GM11168 (cell line): Measurements from ENCODE around the gene EBF4.

ENCODE experiments used
- in situ Hi-C: fragments of 300-500 bp; cut with MboI; formaldehyde crosslinking; loops from one replicate; pipeline ENCODE4 v1.12.0; 2022; ENCODE audit warnings: low sequenced_read_pairs; ENCODE audit not compliant: unreplicated experiment

Gene EBF4

DNA sequence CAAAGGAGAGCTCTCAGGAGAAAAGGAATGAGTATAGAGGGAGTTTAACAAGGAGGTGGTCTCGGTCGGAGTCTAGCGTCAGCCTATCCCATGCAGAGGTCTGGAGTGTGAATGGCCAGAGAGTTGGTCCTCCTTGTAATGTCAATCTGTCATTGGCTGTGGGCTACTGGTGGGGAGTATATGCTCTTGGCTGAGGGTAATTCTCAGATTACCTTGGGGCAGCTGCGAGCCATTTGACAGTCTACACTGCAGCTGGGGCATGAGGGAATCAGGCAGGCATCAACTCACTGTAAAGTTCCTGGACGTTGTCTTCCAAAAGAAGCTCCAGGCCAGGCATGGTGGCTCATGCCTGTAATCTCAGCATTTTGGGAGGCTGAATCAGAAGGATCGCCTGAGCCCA is 48.1 kb downstream of the EBF4 start:
- in situ Hi-C loops, result no loop called here

DNA sequence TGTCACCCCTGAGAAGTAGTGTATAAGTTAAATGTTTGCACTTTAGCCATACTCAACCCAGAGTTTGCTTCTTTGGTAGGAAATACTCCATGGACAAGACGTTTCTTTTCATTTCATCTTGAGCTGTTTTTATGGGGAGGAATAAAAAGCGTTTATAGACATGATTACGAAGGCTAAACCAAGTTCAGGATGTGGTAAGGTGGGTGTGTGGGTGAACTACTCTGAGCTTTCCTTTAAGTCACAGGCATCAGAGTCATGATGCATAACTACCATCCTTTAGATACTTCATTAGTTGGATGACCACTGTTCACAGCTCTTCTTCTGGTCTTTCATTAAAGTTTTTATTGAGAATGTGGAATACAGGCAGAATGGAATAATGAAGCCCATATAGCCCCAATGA is 48.9 kb downstream of the EBF4 start:
- in situ Hi-C loops, result no loop called here

DNA sequence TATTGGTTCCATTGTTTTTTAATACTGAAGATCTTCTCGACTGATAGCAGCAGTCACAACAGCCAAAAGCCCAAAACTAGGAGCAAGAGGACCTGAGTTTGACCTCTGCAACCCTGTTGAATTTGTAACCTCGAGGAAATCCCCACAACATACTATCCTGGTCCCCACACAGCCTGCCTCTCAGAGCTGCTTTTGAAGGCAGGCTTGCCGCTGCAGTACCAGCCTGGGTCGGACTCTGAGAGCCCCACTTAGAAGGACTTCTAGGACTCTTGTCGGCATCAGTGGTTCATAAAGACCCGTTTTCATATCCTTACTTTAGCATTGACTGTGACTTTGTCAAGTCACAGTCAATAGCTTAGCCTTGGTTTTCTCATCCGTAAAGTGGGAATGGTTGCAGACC is 49.3 kb downstream of the EBF4 start:
- in situ Hi-C loops, result no loop called here

DNA sequence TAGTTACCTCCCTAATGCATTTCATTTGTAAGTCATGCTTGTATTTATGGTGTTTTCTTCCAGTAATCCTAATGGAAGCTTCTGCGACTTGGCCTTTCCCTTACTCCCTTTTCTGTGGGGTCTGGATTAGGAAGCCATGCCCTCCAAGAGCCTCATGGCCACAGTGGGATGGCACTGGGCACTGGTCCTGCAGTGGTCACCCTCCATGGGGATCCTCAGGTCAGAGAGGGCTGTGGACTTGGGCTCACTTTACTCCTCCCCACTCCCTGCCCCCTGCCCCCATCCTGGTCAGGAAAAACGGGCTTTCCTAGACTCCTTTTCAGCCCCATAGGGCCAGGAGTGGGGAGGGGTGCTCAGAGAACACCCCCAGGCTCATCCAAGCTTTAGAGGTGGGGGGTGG is 49.9 kb downstream of the EBF4 start:
- in situ Hi-C loops, result no loop called here

DNA sequence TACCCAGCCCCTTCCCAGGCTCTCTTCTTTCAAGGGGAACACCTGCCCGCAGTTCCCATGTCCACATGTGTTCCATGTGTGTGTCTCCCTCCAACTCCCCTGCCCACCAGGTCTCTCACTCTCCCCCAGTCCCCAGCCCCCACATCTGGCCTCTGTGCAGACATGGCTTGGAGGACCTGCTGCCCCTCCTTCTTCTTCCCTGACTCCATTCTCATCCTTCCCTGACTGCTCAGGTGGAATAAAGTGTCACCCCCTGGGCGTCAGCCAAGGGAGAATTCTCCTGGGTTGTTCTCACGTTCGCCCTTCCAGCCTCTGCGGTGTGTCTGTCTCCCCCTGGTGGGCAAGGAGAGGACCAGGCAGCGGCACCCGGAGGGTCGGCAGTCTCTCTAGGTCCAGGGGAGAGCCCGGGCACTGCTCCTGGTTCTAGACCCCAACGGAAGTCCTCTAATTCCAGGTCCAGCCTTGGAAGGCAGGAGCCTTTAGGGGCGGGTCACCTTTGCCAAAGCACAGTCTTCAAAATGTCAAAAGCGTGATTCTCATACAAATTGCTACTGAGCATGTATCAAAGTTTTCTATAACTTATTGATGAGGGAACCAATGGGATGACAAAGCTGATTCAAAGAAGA is 50.5 kb downstream of the EBF4 start:
- in situ Hi-C loops, result no loop called here

DNA sequence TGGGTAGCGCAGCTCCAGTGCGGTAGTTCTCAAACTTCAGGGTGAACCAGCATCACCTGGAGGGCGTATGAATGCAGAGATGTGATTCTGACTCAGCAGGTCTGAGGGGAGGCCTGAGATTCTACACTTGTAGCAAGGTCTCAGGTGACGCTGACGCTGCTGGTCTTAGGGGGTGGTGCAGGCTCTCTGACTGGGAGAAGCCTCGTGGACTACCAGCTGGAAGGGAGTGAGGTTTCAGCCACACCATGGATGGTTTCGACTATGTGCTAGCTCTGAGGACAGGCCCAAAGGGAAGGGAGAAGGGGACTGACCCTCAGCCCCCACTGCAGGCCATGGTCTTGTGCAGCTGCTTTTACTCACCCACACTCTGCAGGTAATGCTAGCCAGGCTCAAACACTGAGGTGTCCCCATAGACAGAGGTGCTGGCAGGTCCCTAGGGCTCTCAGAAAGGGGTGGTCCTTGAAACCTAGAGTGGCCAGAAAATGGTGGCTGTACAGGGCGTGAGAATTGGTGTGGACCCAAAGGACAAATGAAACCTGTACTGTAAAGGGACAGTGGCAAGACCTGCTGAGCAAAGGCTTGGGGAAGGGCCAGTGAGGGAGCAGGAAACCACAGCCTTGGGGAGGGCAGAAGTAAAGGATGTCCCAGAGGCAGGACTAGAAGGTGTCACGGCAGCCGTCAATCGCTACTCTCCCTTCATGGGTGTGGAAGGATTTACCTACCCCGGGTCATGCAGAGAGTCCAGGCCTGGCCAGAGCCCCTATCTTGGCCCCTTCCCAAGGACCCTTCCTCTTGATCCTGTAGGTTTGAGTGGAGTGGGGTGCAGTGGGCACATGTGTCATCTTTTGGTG is 52.7 kb downstream of the EBF4 start:
- in situ Hi-C loops, result no loop called here

DNA sequence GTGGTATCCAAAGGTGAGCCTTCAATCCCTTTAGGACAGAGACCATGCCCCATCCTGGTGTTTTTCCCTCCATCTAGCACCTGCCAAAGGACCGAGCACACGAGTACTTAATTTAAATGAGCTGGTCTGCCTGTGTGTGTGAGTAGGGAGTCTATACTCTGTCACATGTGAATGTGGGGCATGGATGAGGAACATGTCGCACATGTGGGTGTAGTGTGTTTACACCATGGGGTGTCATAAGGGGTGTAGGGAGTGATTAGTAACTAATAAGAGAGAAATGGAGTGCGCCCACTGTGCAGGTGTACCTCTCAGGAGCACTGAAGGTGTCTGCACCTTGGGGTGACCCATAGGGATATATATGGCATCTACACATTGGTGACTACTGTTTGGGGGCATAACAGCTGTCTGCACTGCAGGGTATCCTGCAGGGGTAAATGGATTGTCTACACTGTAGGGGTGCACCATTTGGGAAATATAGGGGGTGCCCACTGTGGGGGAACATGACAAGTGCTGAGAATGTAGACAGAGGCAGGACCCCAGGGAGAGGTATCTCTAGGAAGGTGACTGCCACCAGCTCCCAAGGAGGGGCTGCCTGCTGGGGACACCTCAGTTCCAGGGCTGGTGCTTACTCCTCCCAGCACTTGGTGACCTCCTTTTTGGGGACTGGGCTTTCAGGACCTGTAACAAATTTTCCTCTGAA is 53.5 kb downstream of the EBF4 start:
- in situ Hi-C loops, result no loop called here

DNA sequence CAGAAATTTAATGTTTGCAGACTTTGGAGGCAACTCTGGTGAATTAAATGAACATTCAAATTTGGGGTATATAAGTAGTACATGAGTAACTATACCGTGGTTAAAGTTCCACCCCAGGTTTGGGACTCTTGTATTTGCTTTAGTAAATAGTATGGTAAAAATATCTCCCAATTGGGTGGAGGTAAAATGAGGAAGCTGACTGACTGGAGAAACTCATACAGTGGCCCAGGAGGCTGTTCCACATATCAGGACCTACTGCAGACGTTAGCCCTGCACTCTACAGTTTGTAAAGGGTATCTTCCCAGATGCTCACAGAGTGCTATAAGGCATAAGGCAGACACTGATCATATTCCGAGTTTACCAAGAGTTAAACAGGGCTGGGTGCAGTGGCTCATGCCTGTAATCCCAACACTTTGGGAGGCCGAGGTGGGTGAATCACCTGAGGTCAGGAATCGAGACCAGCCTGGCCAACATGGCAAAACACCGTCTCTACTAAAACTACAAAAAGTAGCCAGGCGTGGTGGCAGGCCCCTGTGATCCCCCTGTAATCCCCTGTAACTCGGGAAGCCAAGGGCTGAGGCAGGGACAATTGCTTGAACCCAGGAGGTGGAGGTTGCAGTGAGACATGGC is 54.2 kb downstream of the EBF4 start:
- in situ Hi-C loops, result no loop called here

DNA sequence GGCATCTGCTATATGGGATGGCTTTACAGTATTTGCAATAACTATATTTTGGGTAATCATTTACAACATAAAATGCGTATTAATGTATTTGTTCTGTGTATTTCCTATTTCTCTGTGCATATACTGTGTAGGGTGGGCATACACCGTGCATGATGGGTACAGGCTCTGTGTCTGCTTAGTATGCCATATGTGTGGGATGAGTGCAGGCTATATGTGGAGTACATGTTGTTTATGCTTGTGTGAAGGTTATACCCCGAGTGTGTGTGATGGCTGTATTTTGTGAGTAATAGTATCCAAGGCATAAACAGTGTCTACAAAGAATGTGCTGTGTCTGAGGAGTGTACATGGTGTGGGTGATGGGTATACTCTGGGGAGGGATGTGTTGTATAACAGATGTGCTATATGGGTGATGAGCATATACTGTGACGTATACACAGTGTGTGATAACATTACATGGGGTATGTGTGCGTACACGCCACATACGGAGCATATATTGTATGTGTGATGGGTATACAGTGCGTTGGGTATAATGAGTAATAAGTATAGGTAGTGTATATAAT is 55.2 kb downstream of the EBF4 start:
- in situ Hi-C loops, result no loop called here

DNA sequence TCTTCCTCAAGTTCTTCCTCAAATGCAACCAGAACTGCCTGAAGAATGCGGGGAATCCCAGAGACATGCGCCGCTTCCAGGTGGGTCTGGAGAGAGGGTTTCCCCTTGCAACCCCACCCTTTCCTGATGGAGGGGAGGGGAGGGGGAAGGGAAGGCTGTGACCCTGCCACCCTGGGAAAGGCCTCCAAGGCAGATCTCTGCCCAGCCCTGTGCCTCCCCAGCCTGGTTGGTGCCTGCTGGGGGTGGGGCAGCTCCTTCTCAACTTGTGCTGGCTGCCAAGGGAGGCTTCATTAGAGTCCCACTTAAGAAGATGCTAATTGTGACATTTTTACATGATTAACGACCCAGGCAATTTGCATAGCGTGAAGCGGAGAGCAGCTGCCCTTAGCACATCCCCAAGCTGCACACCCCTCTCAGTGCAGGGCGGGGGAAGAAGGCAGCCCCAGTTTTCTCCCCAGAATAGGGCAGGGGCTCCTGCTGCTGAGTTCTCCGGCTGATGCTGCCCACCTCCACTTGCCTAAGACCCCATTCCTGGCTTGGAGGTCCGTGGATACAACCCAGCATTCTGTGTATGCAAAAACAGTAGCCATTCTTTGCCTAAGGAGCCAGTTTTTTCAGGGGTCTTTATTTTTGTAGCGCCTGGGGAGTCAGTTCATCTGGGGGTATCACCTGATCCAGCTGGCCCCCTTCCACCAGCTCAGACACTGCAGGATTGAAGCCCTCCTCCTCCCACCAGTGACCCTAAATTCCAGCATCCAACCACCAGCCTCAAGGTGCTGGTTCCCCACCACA is 56.2 kb downstream of the EBF4 start:
- in situ Hi-C loops, result no loop called here

DNA sequence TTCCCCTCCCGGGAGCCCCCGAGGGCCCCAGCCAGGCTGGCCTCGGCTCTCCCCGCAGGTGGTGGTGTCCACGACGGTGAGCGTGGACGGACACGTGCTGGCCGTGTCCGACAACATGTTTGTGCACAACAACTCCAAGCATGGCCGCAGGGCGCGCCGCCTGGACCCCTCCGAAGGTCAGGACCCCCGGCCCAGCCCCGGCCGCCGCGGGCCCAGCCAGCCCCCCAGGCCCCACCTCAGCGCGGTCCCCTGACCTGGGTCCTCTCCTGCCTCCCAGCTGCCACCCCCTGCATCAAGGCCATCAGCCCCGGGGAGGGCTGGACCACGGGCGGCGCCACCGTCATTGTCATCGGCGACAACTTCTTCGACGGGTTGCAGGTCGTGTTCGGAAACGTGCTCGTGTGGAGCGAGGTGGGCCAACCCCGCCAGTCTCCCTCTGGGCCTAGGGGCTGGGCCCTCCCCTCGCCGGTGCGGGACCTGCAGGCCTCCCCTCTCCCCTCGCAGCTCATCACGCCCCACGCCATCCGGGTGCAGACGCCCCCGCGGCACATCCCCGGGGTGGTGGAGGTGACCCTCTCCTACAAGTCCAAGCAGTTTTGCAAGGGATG is 56.9 kb downstream of the EBF4 start:
- in situ Hi-C loops, result no loop called here

DNA sequence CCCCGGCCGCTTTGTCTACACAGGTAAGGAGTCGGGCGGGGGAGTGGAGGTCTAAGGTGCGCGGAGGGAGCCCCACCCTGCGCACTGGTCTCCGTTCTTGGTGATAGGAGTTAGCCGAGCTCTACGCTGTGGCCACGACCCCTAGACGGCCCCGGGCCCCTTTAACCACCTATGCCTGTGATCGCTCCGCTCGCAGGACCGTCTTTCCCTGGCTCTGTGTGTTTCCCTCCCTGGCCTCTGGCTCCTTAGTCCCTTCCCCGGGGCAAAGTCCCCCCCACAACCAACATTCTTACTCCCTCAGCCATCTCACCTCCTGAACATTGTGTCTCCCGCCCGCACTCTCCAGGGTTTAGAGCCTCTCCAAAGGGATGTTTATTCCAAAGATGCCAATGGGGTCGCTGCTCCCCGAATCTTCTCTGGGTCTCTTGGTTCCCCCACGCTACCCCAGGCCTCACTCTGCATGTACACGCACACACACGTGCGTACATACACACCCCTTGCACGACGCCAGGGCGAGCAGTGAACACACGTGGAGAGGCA is 57.4 kb downstream of the EBF4 start:
- in situ Hi-C loops, result no loop called here

DNA sequence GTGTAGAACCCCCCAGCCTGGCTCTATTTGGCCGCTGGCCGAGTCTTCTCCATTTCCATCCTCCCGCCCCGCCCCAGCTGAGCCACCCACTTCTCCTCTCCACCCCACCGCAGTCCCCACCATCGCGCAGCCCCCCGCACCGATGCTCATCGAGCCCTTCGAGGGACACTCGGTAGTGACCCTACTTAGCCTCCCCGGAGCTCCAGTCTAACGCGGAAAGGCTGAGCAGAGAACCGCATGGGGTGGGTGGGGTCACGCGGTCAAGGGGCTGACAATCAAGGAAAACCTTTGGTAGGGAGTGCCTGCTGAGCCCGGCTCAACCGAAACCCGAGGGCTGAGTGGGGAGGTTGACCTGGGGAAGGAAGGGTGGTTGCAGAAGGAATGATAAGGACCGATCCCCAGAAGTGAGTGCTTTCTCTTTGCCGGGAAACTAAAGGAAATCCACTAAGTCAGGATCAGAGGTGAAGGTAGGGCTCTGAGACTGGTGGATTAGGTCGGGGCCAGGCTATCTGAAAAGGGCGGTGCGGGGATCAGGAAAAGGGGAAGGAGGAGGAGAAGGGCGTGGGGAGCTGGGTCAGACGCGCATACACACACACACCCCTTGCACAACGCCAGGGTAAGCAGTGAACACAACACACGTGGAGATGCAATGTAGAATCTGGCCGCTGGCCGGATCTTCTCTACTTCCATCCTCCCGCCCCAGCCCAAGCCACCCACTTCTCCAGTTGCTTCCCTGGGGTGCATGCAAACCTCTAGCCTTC is 58.1 kb downstream of the EBF4 start:
- in situ Hi-C loops, result no loop called here

DNA sequence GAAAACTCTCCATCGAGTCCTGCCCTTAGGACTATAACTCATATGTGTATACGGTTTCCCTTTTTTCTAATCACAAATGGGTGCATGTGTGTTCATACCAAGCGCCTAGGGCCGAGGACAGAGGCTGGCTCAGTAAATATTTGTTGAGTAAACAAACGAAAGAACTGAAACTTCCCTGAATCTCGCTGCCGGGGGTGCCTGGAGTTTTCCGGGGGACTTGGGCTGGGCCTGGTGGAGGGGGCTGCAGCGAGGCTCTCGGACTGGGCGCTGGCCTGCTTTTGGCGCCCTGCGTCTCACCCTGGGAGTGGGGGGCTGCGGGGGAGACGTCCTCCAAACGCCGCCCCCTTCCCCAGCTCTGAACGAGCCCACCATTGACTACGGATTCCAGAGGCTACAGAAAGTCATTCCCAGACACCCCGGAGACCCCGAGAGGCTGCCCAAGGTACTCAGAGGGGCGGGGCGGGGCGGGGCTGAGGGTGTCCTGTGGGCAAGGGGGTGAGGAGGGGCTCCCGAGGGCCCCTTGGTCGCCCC is 58.8 kb downstream of the EBF4 start:
- in situ Hi-C loops, result no loop called here

DNA sequence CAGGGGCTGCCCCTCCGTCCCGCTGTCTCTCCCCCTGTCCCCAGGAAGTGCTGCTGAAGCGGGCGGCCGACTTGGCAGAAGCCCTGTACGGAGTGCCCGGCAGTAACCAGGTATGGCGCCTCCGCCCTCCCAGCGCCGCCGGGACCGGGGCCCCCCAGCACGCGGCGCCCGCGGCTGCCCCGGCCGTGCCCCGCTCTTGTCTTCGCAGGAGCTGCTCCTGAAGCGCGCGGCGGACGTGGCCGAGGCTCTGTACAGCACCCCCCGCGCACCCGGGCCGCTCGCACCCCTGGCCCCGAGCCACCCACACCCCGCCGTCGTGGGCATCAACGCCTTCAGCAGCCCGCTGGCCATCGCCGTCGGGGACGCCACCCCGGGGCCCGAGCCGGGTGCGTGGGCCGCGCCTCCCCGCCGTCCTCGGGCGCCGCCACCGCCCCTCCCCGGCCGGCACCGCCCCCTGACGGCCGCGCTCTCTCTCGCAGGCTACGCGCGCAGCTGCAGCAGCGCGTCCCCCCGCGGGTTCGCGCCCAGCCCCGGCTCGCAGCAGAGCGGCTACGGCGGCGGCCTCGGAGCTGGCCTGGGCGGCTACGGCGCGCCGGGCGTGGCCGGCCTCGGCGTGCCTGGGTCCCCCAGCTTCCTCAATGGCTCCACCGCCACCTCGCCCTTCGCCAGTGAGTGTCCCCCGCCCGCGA is 59.4 kb downstream of the EBF4 start:
- in situ Hi-C loops, result no loop called here

DNA sequence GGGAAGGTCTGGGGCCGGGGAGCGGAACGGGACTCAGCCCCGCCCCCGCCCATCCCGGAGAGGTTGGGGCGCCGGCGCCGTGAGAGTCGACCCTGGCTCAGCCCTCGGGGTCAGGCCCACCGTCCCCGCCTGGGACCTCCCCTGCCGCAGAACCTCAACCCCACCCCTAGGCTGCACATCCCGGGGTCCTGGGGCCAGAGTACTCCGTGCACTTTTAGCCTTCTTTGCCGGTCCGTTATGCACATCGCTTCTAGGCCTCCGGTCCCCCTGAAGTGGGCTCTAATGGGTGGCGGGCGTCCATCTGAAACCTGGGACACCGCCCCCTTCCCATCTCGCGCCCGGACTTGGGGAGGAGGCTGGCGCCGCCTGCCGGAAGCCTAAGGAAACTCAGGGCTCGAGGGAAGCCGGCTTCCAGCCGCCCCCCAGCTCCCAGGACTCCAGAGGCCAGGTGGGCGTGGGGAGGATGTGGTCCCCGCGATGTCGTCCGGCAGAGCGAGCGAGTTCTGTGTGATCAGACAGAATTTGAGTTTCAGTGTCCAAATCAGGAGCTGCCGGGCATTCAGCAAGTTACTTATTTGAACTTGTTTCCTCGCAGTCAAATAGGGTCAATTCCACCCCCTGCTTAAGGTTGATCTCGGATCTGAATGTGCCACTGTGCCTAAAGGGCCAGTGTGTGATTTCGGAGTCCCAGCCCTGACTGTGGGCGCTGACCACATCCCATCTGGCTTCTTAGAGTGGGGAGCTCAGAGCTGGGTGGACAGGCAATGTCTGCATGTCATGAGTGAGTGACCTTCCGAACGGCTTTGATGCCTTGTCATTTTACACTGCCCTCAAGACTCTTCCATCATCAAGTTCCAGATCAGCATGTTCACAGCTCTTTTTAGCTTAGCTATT is 60.2 kb downstream of the EBF4 start:
- in situ Hi-C loops, result no loop called here
